ENCODE results near the gene PROX1.
"Not testable (repeated sequence)": the region's sequence is repeated elsewhere in the genome, so short reads cannot be mapped to it uniquely, and the experiment has no call there.

The PROX1 gene

DNA sequence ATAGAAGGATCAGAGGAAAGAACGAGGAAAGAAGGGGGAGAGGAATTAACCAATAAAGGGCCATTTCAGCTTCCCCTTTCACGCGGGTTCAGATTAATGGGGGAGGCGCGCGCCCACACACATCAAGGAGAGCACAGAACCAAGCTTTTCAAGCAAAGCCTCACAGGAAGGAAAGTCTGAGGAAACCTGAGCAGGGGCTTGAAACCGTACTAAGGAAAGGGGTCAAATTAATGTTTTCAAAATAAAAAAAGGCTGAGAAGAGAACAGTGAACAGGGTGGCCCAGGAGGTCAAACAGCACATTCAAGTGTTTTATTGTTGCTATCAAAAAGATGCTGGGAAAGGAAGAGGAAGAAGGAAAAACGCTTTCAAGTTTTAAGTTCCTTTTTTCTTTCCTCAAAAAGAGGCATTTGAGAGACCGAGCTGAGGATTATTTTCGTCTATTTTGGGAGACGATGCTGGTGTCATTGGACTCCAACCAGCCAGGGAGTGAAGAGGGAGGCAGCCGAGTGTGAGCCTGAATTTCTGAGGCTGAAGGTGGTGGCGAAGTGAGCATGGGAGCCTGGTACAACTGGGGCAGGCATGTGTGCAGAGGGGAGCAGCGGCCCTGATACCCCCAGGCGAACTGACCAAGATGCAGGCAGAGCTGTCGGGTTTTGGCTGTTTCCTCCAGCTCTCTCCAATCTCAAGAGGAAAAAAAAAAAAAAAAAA is 88.4 kb downstream of the PROX1 start:
- H3K27ac ChIP-seq (ENCODE audit: insufficient read depth, low read length, poor library complexity, severe bottlenecking) = no peak overlapping the region
- H3K27me3 ChIP-seq (replicated peaks; ENCODE audit: control insufficient read depth, insufficient read depth, low read length, poor library complexity, severe bottlenecking) = no peaks in the 10 kb centered on the region
- no peak overlapping the region for H3K4me3 ChIP-seq (ENCODE audit: insufficient read depth, low read depth, low read length, poor library complexity, severe bottlenecking)
- H3K9me3 ChIP-seq (ENCODE audit: control insufficient read depth, low read length) = no peaks in the 10 kb centered on the region
- H3K4me1 ChIP-seq (ENCODE audit: control insufficient read depth, insufficient read depth, low read length, poor library complexity, severe bottlenecking) = no peaks in the 10 kb centered on the region
- H3K36me3 ChIP-seq (ENCODE audit: control insufficient read depth, insufficient read depth, low read length) = no peaks in the 10 kb centered on the region
- no peak for DNase-seq

GRCh38 chr1:214076708-214077065 is 88.9 kb downstream of the PROX1 start:
- H3K36me3 ChIP-seq (ENCODE audit: control insufficient read depth, insufficient read depth, low read length) = no peaks in the 10 kb centered on the region
- DNase-seq = no peak

GRCh38 chr1:214078950-214079349 is 91.2 kb downstream of the PROX1 start:
- Histone ChIP-seq H3K27ac (ENCODE audit: insufficient read depth, low read length, poor library complexity, severe bottlenecking) (no peak overlapping the region), H3K27me3 (replicated peaks; ENCODE audit: control insufficient read depth, insufficient read depth, low read length, poor library complexity, severe bottlenecking) (no peaks in the 10 kb centered on the region), H3K4me1 (ENCODE audit: control insufficient read depth, insufficient read depth, low read length, poor library complexity, severe bottlenecking) (no peaks in the 10 kb centered on the region), H3K4me3 (ENCODE audit: insufficient read depth, low read depth, low read length, poor library complexity, severe bottlenecking) (no peak overlapping the region), H3K36me3 (ENCODE audit: control insufficient read depth, insufficient read depth, low read length) (no peaks in the 10 kb centered on the region), H3K9me3 (ENCODE audit: control insufficient read depth, low read length) (no peaks in the 10 kb centered on the region)
- DNase-seq = no peak

More at GRCh38 chr1:214076708-214077065, 88.9 kb downstream of the PROX1 start:
- Histone ChIP-seq H3K9me3 (ENCODE audit: control insufficient read depth, low read length) (no peaks in the 10 kb centered on the region), H3K27ac (ENCODE audit: insufficient read depth, low read length, poor library complexity, severe bottlenecking) (no peak overlapping the region), H3K27me3 (replicated peaks; ENCODE audit: control insufficient read depth, insufficient read depth, low read length, poor library complexity, severe bottlenecking) (no peaks in the 10 kb centered on the region), H3K4me3 (ENCODE audit: insufficient read depth, low read depth, low read length, poor library complexity, severe bottlenecking) (no peak overlapping the region), H3K4me1 (ENCODE audit: control insufficient read depth, insufficient read depth, low read length, poor library complexity, severe bottlenecking) (no peaks in the 10 kb centered on the region)

- no peaks in the 10 kb centered on the region for H3K9me3 ChIP-seq (ENCODE audit: control insufficient read depth, low read length)
- no peaks in the 10 kb centered on the region for H3K36me3 ChIP-seq (ENCODE audit: control insufficient read depth, insufficient read depth, low read length)
- no peak overlapping the region for H3K4me3 ChIP-seq (ENCODE audit: insufficient read depth, low read depth, low read length, poor library complexity, severe bottlenecking)
- no peaks in the 10 kb centered on the region for H3K27me3 ChIP-seq (replicated peaks; ENCODE audit: control insufficient read depth, insufficient read depth, low read length, poor library complexity, severe bottlenecking)
- DNase-seq = no peak
- no peaks in the 10 kb centered on the region for H3K4me1 ChIP-seq (ENCODE audit: control insufficient read depth, insufficient read depth, low read length, poor library complexity, severe bottlenecking)
- no peak overlapping the region for H3K27ac ChIP-seq (ENCODE audit: insufficient read depth, low read length, poor library complexity, severe bottlenecking)
Measured at GRCh38 chr1:214085325-214085724, 97.6 kb downstream of the PROX1 start.

- no peaks in the 10 kb centered on the region for H3K9me3 ChIP-seq (ENCODE audit: control insufficient read depth, low read length)
- H3K36me3 ChIP-seq (ENCODE audit: control insufficient read depth, insufficient read depth, low read length) = no peaks in the 10 kb centered on the region
- no peaks in the 10 kb centered on the region for H3K27me3 ChIP-seq (replicated peaks; ENCODE audit: control insufficient read depth, insufficient read depth, low read length, poor library complexity, severe bottlenecking)
- H3K4me3 ChIP-seq (ENCODE audit: insufficient read depth, low read depth, low read length, poor library complexity, severe bottlenecking) = no peak overlapping the region
- no peak overlapping the region for H3K27ac ChIP-seq (ENCODE audit: insufficient read depth, low read length, poor library complexity, severe bottlenecking)
- no peak for DNase-seq
- no peaks in the 10 kb centered on the region for H3K4me1 ChIP-seq (ENCODE audit: control insufficient read depth, insufficient read depth, low read length, poor library complexity, severe bottlenecking)
Measured at GRCh38 chr1:214086945-214087344, 99.2 kb downstream of the PROX1 start.

GRCh38 chr1:214089003-214089402 is 101.2 kb downstream of the PROX1 start:
- not testable (repeated sequence) for DNase-seq; H3K36me3 ChIP-seq (ENCODE audit: control insufficient read depth, insufficient read depth, low read length); H3K4me1 ChIP-seq (ENCODE audit: control insufficient read depth, insufficient read depth, low read length, poor library complexity, severe bottlenecking); H3K4me3 ChIP-seq (ENCODE audit: insufficient read depth, low read depth, low read length, poor library complexity, severe bottlenecking); H3K27ac ChIP-seq (ENCODE audit: insufficient read depth, low read length, poor library complexity, severe bottlenecking); H3K9me3 ChIP-seq (ENCODE audit: control insufficient read depth, low read length); H3K27me3 ChIP-seq (replicated peaks; ENCODE audit: control insufficient read depth, insufficient read depth, low read length, poor library complexity, severe bottlenecking)
